CD4-positive, alpha-beta T cell (primary cell): Measurements from ENCODE around the gene BEGAIN. TPM values are rescaled to one million over a fixed set of nuclear protein-coding genes. Genes with fewer than 3 reads are reported as not detected.
A peak's percentile ranks its signal among the peaks of the same experiment; 100 is the strongest.

ENCODE experiments used
- ATAC-seq: fragments of 200-7000 bp; cut with Tn5 transposase; one replicate; pipeline ENCODE4 v1.10.0; 2022; ENCODE audit warnings: mild to moderate bottlenecking; ENCODE audit not compliant: poor library complexity
- CTCF ChIA-PET: fragments of 350-600 bp; sonication (Branson Sonifier 250); formaldehyde crosslinking; loops from one replicate; lab custom pipeline; 2021; ENCODE audit warnings: antibody characterized with exemption, inconsistent platforms; lab: Charles Lee
- POLR2A ChIA-PET: fragments of 350-600 bp; sonication (Branson Sonifier 250); formaldehyde crosslinking; loops from one replicate; lab custom pipeline; 2021; ENCODE audit warnings: antibody characterized with exemption, inconsistent platforms; lab: Charles Lee
- DNase-seq, 14 experiments: peaks; one replicate each; pipeline ENCODE4 v3.0.0-alpha.2; 2013 to 2020; ENCODE audit warnings: mixed read lengths in 2 of 14
- H3K27ac ChIP-seq, 2 donors: one replicate each; pipeline versions ENCODE4 v1.5.1 to v1.7.0; 2013; ENCODE audit warnings: low read length in 2 of 2, low read depth in 1 of 2, mild to moderate bottlenecking in 1 of 2
- H3K27me3 ChIP-seq, 2 experiments: 1 replicate in 1 of 2; 2 replicates in 1 of 2; pipeline versions ENCODE4 v1.6.1 to v1.7.0; 2013; ENCODE audit warnings: low read length in 2 of 2, control low read depth in 1 of 2, mild to moderate bottlenecking in 1 of 2, moderate library complexity in 1 of 2; ENCODE audit not compliant: insufficient read depth in 2 of 2, control insufficient read depth in 1 of 2
- H3K36me3 ChIP-seq: one replicate; pipeline ENCODE4 v1.6.1; 2013; ENCODE audit warnings: low read length, control low read depth; ENCODE audit not compliant: insufficient read depth
- H3K4me1 ChIP-seq: one replicate; pipeline ENCODE4 v1.6.1; 2013; ENCODE audit warnings: low read length, control low read depth; ENCODE audit not compliant: insufficient read depth
- H3K4me3 ChIP-seq: one replicate; pipeline ENCODE4 v1.5.1; 2013; ENCODE audit warnings: mild to moderate bottlenecking, low read length, moderate library complexity
- H3K9me3 ChIP-seq, 2 experiments: 1 replicate in 1 of 2; 2 replicates in 1 of 2; pipeline versions ENCODE4 v1.6.1 to v1.7.0; 2013; ENCODE audit warnings: low read length in 2 of 2, mild to moderate bottlenecking in 2 of 2, control low read depth in 1 of 2, moderate library complexity in 1 of 2; ENCODE audit not compliant: control insufficient read depth in 1 of 2, insufficient read depth in 1 of 2
- H3K27ac Mint-ChIP-seq: one replicate; pipeline ENCODE4 v1.8.0; 2020; ENCODE audit warnings: mixed read lengths
- H3K27me3 Mint-ChIP-seq: one replicate; pipeline ENCODE4 v1.8.0; 2021; ENCODE audit warnings: mixed read lengths
- H3K36me3 Mint-ChIP-seq: one replicate; pipeline ENCODE4 v1.8.0; 2021; ENCODE audit warnings: low read depth, mixed read lengths
- H3K4me1 Mint-ChIP-seq: one replicate; pipeline ENCODE4 v1.8.0; 2021; ENCODE audit warnings: low read depth, mixed read lengths
- H3K4me3 Mint-ChIP-seq: one replicate; pipeline ENCODE4 v1.8.0; 2020; ENCODE audit warnings: mild to moderate bottlenecking, mixed read lengths
- H3K9me3 Mint-ChIP-seq: one replicate; pipeline ENCODE4 v1.8.0; 2020; ENCODE audit warnings: mixed read lengths
- intact Hi-C, 2 experiments: fragments of 100-400 bp; cut with DNase I in 1 of 2; cut with micrococcal nuclease in 1 of 2; formaldehyde crosslinking; loops; one replicate each; pipeline versions ENCODE4 v1.15.1 to v1.9.0; 2023 to 2025; cut with DNase I, micrococcal nuclease
- total RNA-seq, 174 experiments: library from RNA in 2 of 174; stranded (reverse) in 2 of 174; gene quantifications; one replicate each; pipeline ENCODE4 v1.2.3 and lab custom pipeline; 2021 to 2026
- TF ChIP-seq, protein P1 (sequence below): fragments of 200-600 bp; IDR thresholded peaks from one replicate; pipeline ENCODE4 v1.8.0; 2022; ENCODE audit warnings: antibody characterized with exemption, mild to moderate bottlenecking

The BEGAIN gene
- total RNA-seq, 2 experiments from 2014 or later, result 1.5 to 2.0 TPM

GRCh38 chr14:100609941-100610391, 22.7 kb upstream of the BEGAIN start:
- Mint-ChIP-seq H3K27me3 (peaks cover 12% of the 10 kb centered on the region), H3K4me3 (no peak overlapping the region), H3K27ac (no peak overlapping the region), H3K36me3 (no peaks in the 10 kb centered on the region), H3K9me3 (no peaks in the 10 kb centered on the region), H3K4me1 (no peaks in the 10 kb centered on the region)
- TF ChIP-seq, protein P1, sequence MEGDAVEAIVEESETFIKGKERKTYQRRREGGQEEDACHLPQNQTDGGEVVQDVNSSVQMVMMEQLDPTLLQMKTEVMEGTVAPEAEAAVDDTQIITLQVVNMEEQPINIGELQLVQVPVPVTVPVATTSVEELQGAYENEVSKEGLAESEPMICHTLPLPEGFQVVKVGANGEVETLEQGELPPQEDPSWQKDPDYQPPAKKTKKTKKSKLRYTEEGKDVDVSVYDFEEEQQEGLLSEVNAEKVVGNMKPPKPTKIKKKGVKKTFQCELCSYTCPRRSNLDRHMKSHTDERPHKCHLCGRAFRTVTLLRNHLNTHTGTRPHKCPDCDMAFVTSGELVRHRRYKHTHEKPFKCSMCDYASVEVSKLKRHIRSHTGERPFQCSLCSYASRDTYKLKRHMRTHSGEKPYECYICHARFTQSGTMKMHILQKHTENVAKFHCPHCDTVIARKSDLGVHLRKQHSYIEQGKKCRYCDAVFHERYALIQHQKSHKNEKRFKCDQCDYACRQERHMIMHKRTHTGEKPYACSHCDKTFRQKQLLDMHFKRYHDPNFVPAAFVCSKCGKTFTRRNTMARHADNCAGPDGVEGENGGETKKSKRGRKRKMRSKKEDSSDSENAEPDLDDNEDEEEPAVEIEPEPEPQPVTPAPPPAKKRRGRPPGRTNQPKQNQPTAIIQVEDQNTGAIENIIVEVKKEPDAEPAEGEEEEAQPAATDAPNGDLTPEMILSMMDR, result no peak
- ChIA-PET CTCF (no interaction called here), POLR2A (no interaction called here)
- no peaks in the 10 kb centered on the region for H3K27me3 ChIP-seq
- no peak for ATAC-seq
- peak in 1 of 14 experiments; percentile 19 for DNase-seq
- H3K27ac ChIP-seq, result no peak overlapping the region
- intact Hi-C loops, result no loop called here
- no peak overlapping the region for H3K4me3 ChIP-seq
- no peaks in the 10 kb centered on the region for H3K9me3 ChIP-seq
- no peaks in the 10 kb centered on the region for H3K36me3 ChIP-seq
- H3K4me1 ChIP-seq, result no peaks in the 10 kb centered on the region

DNA sequence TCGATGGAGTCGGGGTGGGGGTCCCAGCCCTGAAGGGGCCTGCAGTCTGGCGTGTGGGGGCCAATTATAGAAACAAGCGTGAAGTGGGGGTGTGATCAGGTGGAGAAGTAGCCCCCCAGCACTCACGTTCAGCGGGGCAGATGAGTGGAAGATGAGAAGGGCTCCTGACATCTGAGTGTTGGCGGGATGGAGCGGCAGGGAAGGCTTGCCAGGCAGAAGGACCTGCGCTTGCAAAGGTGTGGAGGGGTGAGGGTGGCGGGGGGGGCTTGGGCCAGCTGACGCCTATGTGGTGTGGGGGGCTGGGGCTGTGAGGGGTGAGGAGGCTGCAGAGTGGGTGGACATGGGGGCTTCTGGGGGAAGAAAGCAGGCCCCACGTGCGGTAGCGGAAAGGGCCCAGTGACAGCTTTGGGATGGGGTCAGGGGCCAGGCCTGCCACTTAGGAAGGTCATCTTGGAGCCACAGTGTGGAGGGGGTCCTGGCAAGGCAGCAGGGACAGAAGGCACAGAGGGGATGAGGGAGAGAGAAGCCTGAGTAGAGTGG, 22.2 kb upstream of the BEGAIN start:
- H3K27ac Mint-ChIP-seq, result no peak overlapping the region
- intact Hi-C loops, result no loop called here
- Histone ChIP-seq H3K4me1 (no peaks in the 10 kb centered on the region), H3K27me3 (no peaks in the 10 kb centered on the region), H3K9me3 (no peaks in the 10 kb centered on the region), H3K36me3 (no peaks in the 10 kb centered on the region), H3K27ac (no peak overlapping the region), H3K4me3 (no peak overlapping the region)
- no peaks in the 10 kb centered on the region for H3K4me1 Mint-ChIP-seq
- ChIA-PET CTCF (no interaction called here), POLR2A (no interaction called here)
- H3K27me3 Mint-ChIP-seq, result peaks cover 12% of the 10 kb centered on the region
- no peaks in the 10 kb centered on the region for H3K36me3 Mint-ChIP-seq
- TF ChIP-seq, protein P1, result no peak
- no peaks in the 10 kb centered on the region for H3K9me3 Mint-ChIP-seq
- DNase-seq (peak in 2 of 14 experiments; percentile 6 to 17), ATAC-seq (no peak)
- H3K4me3 Mint-ChIP-seq, result no peak overlapping the region

DNA sequence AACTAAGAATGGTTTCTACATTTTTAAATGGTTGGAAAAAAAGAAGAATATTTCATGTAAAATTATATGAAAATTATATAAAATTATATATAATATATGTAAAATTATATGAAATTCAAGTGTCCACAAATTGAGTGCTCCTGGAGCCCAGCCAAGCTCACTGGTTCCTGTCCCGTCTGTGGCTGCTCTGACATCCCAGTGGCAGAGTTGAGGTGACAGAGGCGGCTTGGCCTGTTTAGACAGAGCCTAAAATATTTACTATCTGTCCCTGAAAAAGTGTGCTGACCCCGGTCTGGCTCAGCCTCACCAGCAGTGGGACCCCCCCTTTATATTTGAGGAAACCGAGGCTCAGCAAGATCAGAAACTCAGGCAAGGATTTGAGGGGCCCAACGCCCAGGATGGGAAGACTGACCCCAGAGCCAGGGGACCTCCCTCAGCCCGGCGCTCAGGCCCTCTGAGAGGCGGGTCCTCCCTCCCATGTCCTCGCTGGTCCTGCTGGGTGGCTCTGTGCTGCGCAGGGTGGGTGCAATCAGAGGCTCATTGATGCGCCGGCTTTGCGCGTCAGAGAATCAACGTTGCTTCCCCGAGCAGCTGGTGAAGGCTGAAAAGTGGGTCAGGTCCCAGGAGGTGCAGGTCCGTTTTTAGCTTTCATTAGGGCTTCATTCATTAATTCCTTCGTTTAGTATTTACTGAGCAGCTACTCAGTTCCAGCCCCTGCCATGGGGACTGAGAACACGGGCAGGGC, 21.5 kb upstream of the BEGAIN start:
- intact Hi-C loops, result no loop called here
- Mint-ChIP-seq H3K27ac (no peak overlapping the region), H3K4me3 (no peak overlapping the region), H3K9me3 (no peaks in the 10 kb centered on the region), H3K36me3 (no peaks in the 10 kb centered on the region), H3K4me1 (no peaks in the 10 kb centered on the region), H3K27me3 (peaks cover 12% of the 10 kb centered on the region)
- DNase-seq (peak in 1 of 14 experiments; percentile 24), ATAC-seq (no peak)
- H3K9me3 ChIP-seq, result peaks cover 0 to 2% of the 10 kb centered on the region in 2 experiments
- H3K4me1 ChIP-seq, result no peaks in the 10 kb centered on the region
- CTCF ChIA-PET, result no interaction called here
- no peaks in the 10 kb centered on the region for H3K27me3 ChIP-seq
- H3K27ac ChIP-seq, result no peak overlapping the region
- no peaks in the 10 kb centered on the region for H3K36me3 ChIP-seq
- TF ChIP-seq, protein P1, result no peak
- POLR2A ChIA-PET, result no interaction called here
- H3K4me3 ChIP-seq, result no peak overlapping the region
